ENCODE measurements around the gene SSR3.
A peak's percentile ranks its signal among the peaks of the same experiment; 100 is the strongest.
"Not testable (repeated sequence)": the region's sequence is repeated elsewhere in the genome, so short reads cannot be mapped to it uniquely, and the experiment has no call there.

Gene SSR3

GRCh38 chr3:156554842-156555687, at the start of gene SSR3:
Gene SSR3, minus strand, starts transcription at chr3:156555117. Its CDS starts 28 bp downstream, at chr3:156555089.
- peak; percentile 100 for DNase-seq

GRCh38 chr3:156604064-156604641, 49.2 kb upstream of the SSR3 start:
- no peak for DNase-seq

GRCh38 chr3:156603379-156604017, 48.6 kb upstream of the SSR3 start:
- no peak for DNase-seq

GRCh38 chr3:156602424-156602823, 47.5 kb upstream of the SSR3 start:
- DNase-seq, result no peak

GRCh38 chr3:156601497-156601896, 46.6 kb upstream of the SSR3 start:
- DNase-seq, result no peak

- no peak for DNase-seq
Observed at GRCh38 chr3:156600834-156601233, 45.9 kb upstream of the SSR3 start.

GRCh38 chr3:156599089-156599874, 44.4 kb upstream of the SSR3 start:
- DNase-seq, result no peak

- DNase-seq, result no peak
Observed at GRCh38 chr3:156598413-156598812, 43.5 kb upstream of the SSR3 start.

- DNase-seq, result no peak
Observed at GRCh38 chr3:156594219-156594683, 39.3 kb upstream of the SSR3 start.

GRCh38 chr3:156593814-156594213, 38.9 kb upstream of the SSR3 start:
- no peak for DNase-seq

- DNase-seq, result not testable (repeated sequence)
Observed at GRCh38 chr3:156589806-156590205, 34.9 kb upstream of the SSR3 start.

GRCh38 chr3:156587760-156588069, 32.8 kb upstream of the SSR3 start:
- DNase-seq, result no peak

GRCh38 chr3:156586905-156587759, 32.2 kb upstream of the SSR3 start:
- DNase-seq, result no peak

GRCh38 chr3:156583469-156583868, 28.6 kb upstream of the SSR3 start:
- DNase-seq, result no peak

GRCh38 chr3:156582532-156583183, 27.7 kb upstream of the SSR3 start:
- no peak for DNase-seq

- DNase-seq, result no peak
Observed at GRCh38 chr3:156581954-156582353, 27.0 kb upstream of the SSR3 start.

GRCh38 chr3:156581033-156581432, 26.1 kb upstream of the SSR3 start:
- no peak for DNase-seq

- no peak for DNase-seq
Observed at GRCh38 chr3:156579427-156579851, 24.5 kb upstream of the SSR3 start.

GRCh38 chr3:156577736-156578135, 22.8 kb upstream of the SSR3 start:
- DNase-seq, result peak; percentile 13

GRCh38 chr3:156576651-156577348, 21.9 kb upstream of the SSR3 start:
- DNase-seq, result no peak

- no peak for DNase-seq
Observed at GRCh38 chr3:156576051-156576450, 21.1 kb upstream of the SSR3 start.
